Left forelimb (tissue), 1 donor: ENCODE data around the gene MEPCE.

Source experiments
- DNase-seq: peaks from one replicate; pipeline ENCODE4 v3.0.0-alpha.2; 2018; ENCODE audit warnings: low spot score

MEPCE gene

GRCh38 chr7:100464791-100465190, 35.2 kb downstream of the MEPCE start:
- no peak for DNase-seq

GRCh38 chr7:100465299-100465698, 35.7 kb downstream of the MEPCE start:
- no peak for DNase-seq

DNA sequence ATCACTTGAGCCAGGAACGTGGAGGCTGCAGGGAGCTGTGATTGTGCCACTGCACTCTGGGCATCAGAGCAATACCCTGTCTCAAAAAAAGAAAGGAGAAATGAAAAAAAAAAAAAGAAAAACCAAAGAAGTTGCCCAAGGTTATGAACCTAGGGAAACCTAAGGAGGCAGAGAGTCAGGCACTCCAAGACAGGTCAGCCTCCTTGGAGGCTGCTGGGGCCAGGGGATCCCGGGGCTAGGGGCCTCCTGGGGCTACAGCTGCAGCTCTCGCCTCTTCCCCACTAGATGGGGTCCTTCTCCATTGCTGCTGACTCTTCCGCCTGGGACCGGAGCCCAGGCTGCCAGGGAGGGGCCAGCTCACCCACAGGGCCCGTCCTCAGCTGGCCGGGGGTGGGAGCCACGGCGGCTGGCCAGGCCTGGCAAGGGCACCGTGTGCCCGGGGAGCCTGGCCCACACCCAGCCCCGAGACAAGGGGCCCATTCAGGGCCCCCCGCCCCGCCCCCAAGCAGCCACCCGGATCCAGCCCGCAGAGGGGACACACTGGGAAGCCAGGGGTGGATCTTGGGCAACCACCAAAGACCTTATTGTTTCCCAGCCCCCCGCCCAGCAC, 36.2 kb downstream of the MEPCE start:
- DNase-seq, result peak; percentile 82

- no peak for DNase-seq
These were observed 37.3 kb downstream of the MEPCE start for GRCh38 chr7:100466653-100467605.

GRCh38 chr7:100467638-100468373, 38.2 kb downstream of the MEPCE start:
- DNase-seq, result no peak

- DNase-seq, result peak; percentile 91
These were observed 39.8 kb downstream of the MEPCE start for GRCh38 chr7:100469227-100470044.

DNA sequence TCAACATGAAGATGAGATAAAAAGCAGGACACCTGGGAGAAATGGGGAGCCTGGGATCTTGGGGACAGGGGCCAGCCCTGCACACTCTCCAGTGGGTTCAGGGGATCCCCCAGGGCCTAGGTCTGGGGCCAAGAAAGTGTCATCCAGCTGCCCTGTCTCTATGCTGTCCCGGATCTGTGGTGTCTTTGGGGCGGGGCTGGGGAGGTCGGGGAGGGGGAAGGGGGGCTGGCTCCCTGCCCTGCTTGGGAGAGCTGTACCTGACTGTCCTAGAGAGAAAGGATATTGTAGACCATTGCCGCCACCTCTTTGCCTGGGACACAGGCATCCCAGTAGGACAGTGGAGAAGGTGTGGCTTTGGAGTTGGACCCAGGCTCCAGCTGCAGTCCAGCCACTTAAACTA, 41.4 kb downstream of the MEPCE start:
- DNase-seq, result no peak

- no peak for DNase-seq
These were observed 42.7 kb downstream of the MEPCE start for GRCh38 chr7:100472121-100472851.

- no peak for DNase-seq
These were observed 43.3 kb downstream of the MEPCE start for GRCh38 chr7:100472854-100473499.

- DNase-seq, result no peak
These were observed 45.9 kb downstream of the MEPCE start for GRCh38 chr7:100475549-100475948.

DNA sequence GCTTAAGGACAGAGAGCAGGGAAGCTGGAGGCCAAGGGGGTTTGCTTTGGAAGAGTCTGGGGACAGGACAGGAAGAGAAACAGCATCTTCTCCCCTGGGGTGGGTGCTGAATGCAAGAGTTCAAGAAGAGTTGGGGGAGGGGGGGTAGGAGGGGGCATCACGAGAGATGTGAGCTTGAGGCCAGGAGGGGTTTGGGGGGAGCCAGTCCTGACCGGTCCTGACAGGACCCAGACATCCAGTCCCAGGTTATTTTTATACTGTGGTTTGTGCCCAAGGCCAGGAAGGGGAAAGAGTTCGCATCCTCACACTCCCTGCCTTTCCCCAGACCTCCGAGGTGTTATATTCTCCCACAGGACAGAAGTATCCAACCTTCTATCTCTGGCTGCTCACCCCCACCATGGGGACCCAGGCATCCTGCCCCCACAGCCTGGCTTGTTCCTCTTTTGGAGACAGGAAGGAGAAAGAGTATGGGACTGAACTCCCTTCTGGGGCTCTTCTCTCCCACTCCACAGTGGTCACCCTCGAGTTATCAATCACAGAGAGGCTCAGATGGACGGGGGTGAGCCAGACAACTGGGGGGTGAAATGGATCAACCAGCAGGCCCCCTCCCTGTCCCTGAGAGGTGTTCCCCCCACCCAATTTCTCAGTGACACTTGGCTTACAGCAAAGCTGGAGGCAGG, 46.6 kb downstream of the MEPCE start:
- DNase-seq, result no peak

GRCh38 chr7:100476903-100477870, 47.6 kb downstream of the MEPCE start:
- no peak for DNase-seq

- no peak for DNase-seq
These were observed 48.2 kb downstream of the MEPCE start for GRCh38 chr7:100477871-100478267.

DNA sequence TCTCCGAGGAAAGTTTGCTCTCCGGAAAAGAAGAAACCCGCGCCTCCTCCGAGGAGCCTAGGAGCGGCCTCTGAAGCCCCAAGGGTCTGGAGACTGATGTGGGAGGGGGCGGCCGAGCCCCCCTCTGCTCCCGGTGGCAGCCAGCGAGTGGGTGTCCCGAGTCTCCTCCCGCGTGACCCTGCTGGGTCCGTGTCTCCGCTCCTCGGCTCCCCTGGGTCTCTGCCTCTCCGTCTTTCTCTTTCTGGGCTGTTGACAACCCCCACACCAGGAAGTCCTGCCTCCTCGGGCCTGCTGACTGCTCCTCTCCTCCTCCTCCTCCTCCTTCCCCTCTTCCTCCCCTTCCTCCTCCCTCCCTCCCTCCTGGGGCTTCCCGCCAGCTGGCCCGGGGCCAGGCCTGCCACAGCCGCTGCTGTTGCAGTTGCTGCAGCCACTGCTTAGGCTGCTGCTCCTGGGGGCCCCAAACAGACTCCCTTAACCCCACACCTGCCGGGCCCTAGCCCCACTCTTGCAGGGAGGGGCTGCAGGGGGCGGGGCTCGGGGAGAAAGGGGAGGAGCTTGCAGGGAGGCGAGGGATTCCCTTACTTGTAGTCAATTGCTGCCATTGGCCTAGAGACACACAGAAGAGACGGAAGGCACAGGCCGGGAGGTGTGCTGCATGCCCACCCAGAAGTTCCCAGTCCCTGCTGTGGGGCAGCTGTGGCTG, 49.5 kb downstream of the MEPCE start, which contains the start of gene TSC22D4:
TSC22D4 (minus strand) TSS at position 257 of the 703 bp plus-strand sequence. CDS start 1,176 bp downstream, outside the sequence.
- DNase-seq, result peak; percentile 99

DNA sequence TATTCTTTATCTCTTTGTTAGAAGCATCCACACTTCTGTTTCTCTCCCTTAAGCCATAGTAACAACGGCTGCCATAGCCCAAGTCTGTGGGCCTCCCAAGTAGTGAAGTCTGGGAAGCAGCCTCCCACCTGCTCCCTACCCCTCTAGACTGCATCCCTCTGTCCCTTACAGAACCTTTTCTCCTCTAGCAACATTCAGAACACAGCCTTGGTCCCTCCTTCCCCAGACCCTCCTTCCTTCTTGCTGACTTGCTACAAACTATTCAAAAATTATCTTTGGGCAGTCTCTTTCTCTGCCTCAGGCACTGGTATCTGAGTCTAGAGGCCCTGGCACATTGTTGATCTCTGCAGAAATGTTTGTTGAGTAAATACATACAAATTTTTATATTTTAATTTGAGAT, 51.8 kb downstream of the MEPCE start:
- DNase-seq, result no peak

DNA sequence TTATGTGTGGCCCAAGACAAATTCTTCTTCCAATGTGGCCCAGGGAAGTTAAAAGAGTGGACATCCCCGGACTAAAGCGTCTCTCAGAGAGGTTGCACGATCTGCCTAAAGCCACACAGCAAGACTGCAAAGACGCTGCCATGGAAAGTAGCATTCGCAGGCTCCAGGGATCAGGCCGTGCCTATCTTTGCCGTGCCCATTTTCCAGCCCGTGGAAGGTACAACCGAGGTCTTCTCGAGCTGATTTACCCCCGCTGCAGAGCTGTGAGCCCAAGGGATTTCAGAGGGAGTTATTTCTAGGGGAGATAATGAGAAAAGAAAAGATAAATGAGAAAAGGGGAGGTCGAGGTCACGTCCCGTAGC, 53.1 kb downstream of the MEPCE start:
- no peak for DNase-seq

GRCh38 chr7:100483090-100483721, 53.6 kb downstream of the MEPCE start:
- peak; percentile 87 for DNase-seq
